ENCODE results near the gene ZNF879.
A peak's percentile ranks its signal among the peaks of the same experiment; 100 is the strongest.

The ZNF879 gene

DNA sequence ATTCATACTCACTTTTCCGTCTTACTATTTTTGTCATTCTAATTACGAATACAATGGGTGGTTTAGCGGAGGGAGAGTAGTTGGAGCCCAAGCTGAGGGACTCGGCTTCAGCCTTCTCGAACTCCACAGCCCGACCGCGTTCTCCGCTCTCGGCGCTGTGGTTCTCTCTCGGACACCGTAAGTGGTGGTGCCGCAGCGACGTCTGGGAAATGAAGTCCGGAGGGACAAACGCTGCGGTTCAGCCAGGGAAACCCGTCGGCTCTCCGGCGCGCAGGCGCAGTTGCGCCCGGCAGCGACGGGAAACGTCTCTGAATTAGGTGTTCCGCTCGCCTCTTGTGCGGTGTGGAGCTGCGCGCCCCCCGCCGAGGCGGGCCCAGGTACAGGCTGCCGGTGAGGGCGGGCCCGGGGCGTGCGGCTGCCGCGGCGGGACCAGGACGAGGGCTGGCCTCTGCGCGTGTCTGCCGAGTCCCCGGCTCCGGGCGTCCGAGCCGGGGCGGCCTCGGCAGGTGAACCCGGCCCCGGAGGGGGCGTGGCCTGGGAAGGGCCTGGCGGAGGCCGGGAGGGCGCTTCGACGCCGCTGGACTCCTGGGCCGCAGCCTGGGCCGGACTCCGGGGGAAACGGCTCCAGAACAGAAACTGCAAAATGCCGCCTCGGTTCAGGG lies at the start of gene ZNF879:
ZNF879 (plus strand) TSS at position 277 of the 662 bp plus-strand sequence. CDS start 1,201 bp downstream, outside the sequence.
- DNase-seq: peak; percentile 89

DNA sequence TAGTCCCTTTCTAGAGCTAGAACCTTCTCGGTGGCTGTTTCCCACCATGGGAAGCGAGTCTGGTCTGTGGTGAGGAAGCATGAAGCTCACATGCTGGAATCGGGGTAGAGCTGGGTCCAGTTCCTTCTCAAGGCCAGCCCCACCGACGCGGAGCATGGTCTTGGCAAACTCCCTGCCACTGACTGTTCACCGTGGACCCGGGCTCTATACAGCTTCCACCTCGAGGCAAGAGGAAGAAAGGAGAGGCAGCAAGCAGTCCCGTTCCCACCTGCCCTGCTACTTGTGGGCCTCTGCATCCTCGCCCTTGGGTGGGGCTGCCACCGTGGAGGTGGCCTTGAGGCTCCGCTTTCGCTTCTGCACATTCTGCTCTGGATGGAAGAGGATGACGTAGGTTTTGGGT lies 42.2 kb upstream of the ZNF879 start:
- DNase-seq: no peak

DNA sequence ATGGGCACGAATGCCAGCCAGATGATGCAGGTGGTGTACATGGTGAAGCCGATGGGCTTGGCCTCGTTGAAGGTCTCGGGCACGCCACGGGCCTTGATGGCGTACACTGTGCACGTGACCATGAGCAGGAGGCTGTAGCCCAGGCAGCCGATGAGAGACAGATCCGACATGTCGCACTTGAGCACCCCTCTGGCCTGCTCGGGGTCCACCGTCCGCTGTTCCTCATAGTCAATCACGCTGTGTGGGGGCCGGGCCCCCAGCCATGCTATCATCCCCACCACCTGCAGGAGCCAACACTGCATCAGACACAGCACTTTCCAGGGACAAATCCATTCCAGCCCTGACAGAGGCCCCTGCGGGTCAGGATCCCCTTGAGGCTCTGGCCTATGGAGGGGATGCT lies 40.7 kb upstream of the ZNF879 start:
- no peak for DNase-seq

DNA sequence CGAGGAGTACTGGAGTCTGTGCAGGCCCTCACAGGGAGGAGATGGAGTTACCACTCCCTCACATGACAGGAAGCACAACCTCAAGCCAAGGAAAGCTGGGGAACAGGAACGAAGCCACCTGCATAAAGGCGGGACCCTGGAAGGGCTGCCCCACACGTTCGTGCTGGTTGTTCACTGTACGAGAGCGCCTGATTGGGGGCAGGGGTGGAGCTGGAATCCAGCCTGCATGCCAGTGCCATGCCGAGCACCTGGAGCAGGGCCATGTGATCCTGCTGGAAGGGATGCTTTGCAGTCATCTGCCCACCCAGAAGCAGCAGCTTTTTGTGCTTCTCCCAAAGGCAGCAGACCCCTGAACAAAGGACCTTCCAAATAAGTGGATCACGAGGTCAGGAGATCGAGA lies 39.9 kb upstream of the ZNF879 start:
- no peak for DNase-seq

DNA sequence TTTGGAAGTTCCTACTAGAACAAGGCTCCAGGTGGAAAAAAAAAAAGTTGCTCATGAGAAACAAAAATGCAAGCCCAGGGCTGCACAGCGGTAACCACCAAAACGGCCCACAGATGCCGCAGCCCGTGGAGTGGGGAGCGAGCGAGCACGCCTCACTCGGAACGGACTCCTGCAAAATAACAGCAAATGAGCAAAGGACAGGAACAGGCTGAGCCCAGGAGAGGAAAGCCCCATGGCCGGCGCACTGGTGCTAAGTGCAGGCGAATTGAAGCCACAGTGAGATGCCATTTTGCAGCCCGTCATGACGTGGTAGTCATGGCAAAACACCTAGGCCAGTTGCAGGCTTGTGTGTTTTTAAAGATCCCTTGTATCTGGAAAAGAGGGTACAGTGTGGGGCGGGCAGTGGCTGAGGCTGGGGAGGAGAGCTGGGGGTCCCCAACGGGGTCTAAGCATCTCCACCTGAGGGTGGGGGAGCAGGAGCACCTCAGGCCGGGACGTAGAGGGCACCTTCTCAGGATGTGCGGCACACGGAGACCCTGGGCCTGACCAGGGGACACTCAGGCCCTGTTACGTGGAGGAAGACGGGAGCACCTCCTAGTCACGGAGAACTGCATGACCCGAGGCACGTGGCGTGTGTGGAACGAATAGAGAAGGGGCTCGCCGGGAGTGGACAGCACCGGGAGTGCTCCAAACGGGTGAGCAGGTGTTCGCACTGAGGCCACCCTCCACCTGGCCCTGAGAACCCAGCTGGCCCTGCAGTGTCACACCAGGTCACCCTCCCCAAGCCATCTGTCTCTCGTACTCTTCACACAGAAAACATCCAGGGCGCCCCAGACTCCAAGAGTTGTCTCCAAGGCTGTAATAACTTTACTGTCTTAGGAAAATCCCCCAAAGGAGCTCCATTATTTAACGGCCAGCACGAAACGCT lies 39.2 kb upstream of the ZNF879 start:
- DNase-seq: no peak

DNA sequence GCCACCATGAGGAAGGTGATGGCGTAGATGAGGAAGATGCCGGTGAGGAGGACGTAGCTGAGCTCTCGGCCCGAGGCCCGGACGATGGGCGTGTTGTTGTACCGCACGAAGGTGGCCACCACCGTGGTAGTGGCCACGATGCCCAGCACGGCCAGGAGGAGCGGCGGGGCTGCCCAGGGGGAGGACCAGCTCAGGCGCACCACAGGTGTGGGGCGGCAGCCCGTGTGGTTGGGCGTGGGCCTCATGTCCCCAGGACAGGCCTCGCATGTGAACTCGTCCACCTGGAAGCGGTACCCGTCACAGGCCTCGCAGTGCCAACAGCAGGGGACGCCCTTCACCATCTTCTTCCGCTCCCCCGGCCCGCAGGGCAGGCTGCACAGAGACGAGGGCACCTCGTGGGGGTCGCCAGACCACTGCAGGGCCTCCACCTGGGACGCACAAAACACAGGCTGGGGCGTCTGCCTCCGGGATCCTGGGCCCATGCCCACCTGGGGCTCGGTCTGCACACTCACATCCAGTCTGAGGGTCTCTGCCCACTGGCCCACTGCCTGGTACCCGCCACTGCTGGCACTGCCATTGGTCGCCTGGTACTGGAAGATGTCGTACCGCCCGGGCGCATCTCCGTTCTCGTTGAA lies 37.2 kb upstream of the ZNF879 start:
- no peak for DNase-seq

DNA sequence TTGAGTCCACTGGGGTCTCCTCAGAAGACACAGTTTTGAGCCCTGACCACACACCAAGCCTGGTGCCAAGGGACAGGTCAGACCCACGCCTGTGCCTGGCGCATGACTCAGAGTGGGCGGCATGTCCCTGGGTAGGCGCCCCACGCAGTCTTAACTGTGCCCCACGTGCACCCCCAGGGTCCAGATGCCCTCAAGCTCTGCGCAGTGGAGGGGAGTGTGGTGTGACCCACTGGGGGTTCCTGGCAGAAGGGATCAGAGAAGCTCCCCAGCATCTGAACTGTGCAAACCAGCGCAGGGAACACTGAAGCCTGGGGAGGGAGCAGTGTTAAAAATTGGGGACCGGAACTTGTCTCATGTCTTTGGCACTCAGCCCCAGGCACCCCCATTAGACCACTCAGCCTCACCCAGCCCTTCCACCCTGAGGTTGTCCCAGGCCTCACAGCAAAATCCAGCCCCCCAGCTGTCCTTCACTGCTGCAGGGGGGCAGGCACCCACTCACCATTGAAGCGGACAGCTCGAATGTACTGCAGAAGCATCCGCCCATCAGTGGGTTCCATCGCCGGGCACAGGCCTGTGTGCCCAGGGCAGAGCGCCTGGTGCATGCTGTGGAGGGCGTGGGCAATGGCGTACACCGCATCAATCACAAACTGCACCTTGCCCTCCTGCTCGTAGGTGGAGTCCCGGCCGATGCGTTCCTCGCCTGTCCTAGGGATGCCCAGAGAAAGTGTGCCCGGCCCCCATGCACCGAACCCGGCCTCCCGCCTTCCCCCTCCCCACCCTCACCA lies 35.0 kb upstream of the ZNF879 start:
- DNase-seq: no peak

DNA sequence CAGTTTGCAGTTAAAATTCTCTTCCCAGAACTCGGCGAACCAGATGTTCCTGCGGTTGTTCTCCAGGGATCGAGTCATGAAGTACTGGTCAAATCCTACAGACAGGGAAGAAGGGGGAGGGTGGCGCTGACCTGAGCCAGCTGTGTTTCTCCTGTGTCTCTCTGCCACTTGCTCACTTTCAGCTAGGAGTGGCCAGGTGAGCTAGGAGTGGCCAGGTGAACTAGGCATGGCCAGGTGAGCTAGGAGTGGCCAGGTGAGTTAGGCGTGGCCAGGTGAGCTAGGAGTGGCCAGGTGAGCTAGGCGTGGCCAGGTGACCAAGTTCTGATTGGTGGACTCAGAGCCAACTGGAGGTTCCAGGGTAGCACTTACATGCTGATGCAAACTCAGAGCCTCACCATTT lies 34.3 kb upstream of the ZNF879 start:
- DNase-seq: no peak

DNA sequence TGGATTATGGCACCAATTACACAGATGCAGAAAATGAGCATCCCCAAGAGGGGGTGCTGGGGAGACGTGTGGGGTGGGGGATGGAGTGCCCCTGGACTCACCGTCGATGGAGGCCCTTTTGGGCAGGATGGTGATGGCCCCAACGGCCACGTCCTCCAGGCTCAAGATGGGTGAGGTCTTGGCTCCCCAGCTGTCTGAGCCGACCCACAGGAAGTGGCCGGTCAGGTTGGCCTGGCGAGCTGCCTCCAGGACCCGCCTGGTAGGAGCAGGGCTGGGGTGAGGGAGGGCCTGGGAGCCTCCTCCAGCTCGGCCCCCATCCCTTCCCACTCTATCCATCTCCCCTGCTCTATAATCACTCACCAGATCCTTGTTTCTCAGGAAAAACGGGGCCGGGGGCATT lies 33.1 kb upstream of the ZNF879 start:
- DNase-seq: no peak

DNA sequence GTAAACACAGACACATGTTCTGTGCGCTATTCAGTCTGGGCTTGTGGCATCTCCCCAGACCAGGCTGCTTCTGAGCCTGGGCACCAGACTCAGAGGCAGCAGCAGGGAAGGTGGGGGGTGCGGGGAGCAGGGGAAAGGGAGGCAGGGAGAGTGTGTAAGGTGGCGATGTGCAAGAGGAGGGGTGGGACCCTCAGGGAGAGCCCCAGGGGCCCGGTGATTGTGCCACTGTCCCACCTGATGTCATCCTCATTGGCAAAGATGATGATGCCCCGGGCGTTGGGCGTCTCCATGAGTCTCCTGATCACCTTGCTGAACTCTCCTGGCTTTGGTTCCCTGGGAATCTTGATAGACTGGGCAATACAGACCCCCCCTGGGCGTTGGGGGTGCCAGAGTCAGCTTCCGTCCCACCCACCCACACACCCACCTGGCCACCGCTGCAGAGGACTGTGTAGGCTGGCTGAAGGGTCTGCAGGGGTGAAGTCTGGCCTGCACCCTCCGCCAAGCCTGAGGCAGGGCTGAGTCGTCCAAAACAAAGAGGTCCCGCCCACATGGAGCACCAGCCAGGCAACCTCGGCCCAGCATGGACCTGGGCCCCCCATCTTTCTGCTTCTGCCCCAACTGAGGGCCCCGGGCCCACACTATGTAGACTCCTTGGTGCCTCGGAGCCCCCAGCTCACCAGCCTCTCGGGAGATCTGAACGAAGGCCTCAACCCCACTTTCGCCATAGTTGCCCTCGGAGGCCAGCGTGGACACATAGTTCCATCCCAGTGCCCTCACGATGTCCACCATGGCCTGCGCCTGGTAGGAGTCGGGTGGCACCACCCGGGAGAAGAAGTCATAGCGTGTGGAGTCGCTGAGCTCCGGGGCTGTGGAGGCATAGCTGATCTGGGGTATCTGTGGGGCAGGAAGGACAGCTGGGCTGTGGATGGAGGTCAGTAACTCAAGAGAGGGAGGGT lies 32.1 kb upstream of the ZNF879 start:
- DNase-seq: no peak

DNA sequence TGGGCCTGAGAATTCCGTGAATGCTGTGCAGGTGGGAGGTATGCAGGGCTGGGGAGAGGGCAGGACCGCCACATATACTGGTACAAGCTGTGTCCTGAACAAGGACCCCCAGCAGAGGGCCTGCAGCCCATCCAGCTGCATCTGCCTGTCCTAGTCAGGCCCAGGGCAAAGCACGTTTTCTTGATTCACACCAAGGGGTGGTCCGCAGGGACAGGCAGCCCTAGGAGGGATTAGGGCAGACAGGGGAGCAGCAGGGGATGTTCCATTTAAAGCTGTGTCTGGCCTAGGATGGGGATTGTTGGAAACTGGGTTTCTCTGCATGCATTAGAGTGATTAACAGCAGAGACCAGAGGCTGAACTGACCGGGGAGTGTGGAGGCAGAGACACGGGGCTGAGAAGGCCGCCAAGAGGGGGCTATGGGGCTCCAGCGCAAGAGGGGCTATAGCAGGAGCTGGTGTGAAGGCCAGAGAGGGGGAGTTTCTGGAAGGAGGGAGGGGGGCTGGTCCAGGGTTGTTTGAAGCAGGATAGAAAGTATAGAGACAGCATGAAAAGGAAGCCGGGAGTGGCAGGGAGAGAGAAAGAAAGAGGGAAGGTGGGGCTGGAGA lies 31.2 kb upstream of the ZNF879 start:
- no peak for DNase-seq

DNA sequence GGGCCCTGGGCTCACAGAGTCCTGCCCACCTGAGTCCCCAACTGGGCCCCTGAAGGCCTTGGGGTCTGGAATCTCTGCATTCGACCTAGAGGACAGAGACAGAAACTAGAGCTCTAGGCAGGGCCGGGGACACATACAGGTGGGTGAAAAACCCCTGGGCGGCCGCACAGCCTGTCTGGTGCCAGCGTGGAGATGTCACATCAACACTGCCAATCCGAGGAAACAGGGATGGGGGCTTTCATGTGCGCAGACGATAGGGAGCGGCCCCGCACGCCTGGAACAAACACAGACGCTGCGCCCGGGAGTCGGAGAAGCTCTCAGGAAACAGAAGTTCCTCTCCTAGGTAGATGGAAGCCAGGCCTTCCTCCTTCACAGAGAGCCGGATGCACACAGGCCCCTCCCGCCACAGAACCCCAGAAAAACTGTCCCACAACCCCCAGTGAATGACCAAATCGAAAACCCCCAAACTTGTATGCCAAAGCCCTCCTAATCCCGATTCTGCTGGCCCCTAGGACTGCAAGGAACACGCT lies 30.3 kb upstream of the ZNF879 start:
- no peak for DNase-seq

DNA sequence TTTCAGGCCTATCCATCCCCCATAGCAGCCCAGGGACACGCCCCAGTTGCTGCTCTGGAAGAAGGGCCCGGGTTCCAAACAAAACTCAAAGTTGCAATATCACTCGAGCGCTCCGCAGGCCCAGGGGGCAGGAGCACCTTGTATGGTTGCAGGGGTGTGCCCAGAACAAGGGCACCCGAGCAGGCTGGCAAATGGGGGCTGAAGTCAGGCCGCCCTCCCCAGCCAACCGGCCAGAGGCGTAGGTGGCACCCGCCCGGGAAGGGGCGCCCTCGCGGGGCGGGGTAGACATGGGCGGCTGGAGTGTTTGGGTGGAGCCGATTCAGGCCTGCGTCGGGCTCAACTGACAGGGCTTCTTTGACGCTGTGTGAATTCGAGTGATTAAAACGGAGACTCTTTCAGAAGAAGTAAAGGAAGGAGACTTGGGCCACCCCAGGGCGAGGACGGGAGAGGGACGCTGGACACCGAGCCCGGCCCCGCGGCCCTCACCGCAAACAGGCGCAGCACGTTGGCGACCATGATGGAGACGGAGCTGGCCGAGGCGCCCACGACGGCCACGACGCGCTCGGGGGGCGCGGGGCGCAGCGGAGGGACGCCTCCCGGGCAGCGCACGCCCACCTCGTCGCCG lies 29.5 kb upstream of the ZNF879 start:
- DNase-seq: no peak

DNA sequence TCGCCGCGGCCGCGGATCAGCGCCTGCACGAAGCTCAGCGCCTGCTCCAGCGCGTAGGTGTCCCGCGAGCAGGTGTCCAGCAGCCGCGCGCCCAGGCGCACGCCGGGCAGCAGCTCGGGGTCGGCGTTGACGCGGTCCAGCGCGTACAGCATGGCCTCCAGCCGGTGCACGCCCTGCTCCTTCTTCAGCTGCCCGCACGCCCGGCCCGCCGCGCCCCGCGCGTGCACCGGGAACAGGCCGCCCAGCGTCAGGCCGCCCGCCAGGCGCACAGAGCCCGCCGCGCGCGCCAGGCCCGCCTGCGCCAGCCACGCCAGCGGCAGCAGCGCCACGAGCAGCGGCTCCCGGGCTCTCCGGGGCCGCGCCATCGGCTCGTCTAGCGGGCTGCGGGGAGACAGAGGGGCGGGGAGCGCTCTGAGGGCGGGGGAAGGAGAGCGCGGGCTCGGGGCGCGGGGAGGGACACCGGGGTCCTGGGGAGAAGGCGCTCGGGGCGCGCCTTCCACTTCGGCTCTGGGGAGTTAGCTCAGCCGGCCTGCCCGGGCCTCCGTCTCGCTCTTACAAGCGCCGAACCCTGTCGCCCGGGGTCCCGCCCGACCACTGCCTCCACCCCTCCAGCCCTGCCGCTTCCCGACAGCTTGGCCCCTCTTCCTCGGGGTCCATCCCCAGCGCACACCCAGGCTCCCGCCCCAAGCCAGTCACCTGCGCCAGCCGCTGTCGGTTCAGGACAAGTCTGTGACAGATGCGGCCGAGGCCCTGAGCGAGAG lies 28.8 kb upstream of the ZNF879 start, which contains the start of gene GRM6:
GRM6 (minus strand) TSS at position 741 of the 761 bp plus-strand sequence; CDS start at position 365, 376 bp downstream.
- no peak for DNase-seq

DNA sequence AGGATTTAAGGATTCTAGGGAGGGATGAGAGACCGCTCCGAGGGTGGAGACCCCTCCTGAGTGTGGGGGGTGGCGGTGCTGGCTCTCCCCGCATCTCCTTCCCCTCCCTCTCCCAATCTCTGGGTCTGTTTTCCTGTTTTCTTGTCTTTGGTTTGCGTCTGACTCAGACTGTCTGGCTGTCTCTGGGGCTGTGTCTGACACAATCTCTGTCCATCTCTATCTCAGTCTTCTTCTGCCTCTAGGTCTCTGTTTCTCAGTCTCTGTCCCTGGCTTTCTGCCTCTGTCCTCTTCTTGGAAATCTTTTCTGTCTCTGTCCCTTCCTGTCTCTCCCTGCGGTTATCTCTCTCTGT lies 28.3 kb upstream of the ZNF879 start:
- no peak for DNase-seq

DNA sequence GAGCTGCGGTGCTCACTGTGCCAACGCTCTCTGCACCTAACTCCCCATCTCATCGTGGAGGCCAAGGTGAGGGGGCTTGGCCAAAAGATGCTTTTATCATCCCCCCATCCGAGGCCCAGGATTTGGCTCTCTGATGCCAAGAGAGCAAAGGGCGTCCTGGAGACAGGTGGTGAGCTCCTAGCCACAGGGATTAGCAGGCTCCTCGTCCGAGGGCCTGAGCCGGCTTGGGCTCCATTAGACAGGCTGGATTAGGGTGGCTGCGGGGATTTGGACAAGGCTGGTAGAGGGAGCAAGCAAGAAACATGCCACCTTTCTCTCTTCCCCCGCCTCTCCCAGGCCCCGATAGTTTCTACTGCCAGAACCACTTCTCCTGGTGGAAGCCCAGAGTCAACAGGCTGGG lies 27.4 kb upstream of the ZNF879 start:
- DNase-seq: no peak

DNA sequence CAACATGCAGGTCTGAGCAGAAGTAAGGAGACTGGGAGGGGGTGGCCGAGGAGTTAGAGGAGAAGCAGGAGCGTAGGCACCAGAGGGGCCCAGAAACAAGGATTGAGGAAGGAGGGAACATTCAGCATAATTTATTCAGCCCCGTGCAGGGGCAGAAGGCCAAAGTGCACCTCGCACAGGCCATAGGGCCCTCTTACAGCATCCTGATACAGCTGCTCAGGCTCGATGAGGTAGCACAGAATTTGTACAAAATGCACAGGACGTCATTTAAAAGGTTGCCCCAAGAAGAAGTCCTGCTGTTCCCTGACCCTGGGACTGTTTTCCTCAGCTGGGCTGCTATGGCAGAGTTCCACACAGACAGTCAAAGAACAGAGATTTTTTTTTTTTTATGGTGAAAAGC lies 26.4 kb upstream of the ZNF879 start:
- no peak for DNase-seq

DNA sequence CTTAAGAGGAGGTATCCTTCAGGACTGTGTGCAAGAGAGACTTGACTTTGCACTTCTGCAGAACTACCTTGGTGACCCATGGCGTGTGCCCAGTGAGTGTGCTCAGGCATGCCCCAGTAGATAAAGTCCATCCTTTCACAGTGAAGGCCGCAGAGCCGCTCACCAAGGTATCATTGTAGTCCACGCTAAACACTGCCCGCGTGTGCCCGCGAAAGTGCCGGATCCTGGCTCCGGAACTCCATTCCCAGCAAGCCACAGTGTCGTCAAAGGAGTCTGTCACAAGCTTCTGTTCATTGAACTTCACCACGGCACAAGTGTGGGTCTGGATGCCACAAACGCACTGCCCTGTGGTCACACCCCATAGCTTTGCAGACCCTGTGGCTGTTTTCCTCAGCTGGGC lies 25.2 kb upstream of the ZNF879 start:
- no peak for DNase-seq

DNA sequence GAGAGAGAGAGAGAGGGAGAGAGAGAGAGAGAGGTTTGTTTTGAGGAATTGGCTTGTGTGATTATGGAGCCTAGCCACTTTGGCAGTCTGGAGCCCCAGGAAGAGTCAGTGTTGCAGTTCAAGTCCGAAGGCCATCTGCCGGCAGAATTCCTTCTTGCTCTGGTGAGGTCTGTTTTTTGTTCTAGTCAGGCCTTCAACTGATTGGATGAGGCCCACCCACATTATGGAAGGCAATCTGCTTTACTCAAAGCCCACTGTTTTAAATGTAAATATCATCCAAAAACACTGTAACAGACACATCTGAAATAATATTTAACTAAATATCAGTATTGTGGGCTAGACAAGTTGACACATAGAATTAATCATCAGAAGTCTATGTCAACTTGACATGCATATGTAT lies 17.0 kb upstream of the ZNF879 start:
- DNase-seq: no peak

DNA sequence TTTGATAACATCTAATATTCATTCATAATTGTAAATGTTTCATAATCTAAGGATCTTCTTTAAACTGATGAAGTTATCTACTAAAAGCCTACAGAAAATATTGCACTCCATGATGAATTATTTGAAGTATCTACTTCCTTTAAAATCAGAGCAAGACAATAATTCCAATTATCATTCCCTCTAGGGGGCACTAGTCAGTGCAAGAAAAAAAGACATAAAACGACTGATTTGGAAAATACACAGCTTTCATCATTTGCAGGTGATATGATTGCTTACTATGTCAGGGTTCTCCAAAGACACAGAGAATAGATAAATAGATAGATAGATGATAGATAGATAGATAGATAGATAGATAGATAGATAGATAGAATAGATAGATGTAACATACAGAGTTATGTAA lies 14.9 kb upstream of the ZNF879 start:
- DNase-seq: no peak

Measured in activated CD4-positive, CD25-positive, alpha-beta regulatory T cell treated with anti-CD3 and anti-CD28 coated beads, Interleukin-2, amount 50 U/mL, for 72 hours (primary cell).